ENCODE data around the gene ARSH. TPM values are rescaled to one million over a fixed set of nuclear protein-coding genes. Genes with fewer than 3 reads are reported as not detected.

Gene ARSH
- total and polyA plus RNA-seq, 2 of the 8 experiments (the other 6 are each of a cell fraction or from before 2014, with no cell fraction given), result not detected

GRCh38 chrX:2958199-2958598 lies 48.1 kb upstream of the ARSH start (continued):
- no peak for TF ChIP-seq RFX5 (IDR thresholded peaks at IDR 0.05; ENCODE audit: borderline replicate concordance, low read depth, low read length)

All from H1 (cell line).